Epidermal melanocyte (primary cell): ENCODE data around the gene TBC1D20.
"Not testable (repeated sequence)": the region's sequence is repeated elsewhere in the genome, so short reads cannot be mapped to it uniquely, and the experiment has no call there.

Experiments used
- DNase-seq: peaks from one replicate; pipeline ENCODE4 v3.0.0; 2011; ENCODE audit warnings: low spot score; ENCODE audit not compliant: insufficient read length

Gene TBC1D20

DNA sequence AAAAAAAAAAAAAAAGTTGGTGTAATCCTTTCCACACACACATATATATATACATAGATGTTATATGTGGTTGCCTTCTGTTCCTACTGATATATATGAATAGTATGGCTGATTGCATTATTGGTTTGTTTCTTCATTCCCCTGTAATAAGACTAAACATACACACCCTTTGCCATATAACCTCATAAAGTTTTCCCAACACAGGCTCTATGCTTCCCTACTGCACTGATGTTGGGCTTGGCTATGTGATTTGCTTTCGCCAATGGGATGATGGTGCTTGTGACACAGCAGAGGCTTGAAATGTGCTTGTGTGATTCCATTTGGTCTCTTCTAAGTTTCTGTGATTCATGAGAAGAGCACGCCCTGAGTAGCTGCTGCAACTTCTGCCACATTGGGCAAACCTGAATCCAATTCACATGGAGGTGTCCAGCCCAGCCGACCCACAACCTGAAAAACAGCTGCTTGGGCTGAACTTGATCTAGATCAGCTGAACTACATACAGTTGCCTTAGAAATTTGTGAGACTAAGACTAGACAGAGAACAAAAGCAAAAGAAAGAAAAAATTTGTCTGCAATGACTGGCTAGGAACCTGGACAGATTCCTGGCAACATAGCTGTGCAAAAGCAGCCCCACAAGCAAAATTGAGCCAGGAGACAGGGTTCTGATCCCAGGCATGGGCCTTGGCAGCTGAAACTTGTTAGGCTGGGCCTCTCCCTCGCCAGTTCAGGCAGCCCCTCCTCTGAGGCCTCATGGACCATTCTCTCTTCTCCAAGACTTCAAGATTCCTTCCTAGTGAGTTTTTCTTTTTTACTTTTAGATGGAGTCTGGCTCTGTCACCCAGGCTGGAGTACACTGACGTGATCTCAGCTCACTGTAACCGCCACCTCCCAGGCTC lies 13.4 kb upstream of the TBC1D20 start:
- no peak for DNase-seq

DNA sequence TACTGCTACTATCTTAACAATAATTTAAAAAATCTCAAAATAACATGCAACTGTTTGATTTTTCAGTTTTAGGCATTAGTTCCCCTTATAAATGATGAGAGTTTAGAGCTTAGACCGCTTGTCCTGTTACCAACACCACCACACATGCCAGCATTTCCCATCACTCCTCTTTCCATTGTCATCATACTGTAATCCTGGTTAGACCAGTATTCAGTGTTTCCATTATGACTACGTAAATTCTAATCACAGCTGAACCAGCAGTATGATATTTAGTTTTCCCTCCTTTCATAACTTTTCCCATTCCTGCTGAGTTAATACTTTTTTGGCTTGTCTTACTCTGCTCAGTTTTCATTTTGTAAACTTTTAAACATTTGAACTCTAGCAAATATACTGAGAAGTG lies 12.2 kb upstream of the TBC1D20 start:
- DNase-seq: no peak

DNA sequence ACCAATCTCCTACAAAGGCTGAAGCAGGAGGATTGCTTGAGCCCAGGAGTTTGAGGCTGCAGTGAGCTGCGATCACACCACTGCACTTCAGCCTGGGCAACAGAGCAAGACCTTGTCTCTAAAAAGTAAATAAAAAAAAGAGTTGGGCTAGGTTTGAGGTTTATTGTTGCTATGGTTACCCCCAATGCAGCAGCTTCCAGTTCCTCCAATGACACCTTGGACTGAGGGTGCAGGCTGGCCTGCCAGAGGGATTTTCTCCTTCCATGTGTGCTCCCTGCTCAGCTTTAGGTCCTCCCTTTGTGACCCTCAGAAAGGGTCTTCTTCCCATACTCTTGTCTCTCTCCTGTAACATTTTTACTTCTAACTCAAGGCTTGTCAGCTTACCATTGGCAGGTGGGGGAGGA lies 10.6 kb upstream of the TBC1D20 start:
- DNase-seq: no peak

DNA sequence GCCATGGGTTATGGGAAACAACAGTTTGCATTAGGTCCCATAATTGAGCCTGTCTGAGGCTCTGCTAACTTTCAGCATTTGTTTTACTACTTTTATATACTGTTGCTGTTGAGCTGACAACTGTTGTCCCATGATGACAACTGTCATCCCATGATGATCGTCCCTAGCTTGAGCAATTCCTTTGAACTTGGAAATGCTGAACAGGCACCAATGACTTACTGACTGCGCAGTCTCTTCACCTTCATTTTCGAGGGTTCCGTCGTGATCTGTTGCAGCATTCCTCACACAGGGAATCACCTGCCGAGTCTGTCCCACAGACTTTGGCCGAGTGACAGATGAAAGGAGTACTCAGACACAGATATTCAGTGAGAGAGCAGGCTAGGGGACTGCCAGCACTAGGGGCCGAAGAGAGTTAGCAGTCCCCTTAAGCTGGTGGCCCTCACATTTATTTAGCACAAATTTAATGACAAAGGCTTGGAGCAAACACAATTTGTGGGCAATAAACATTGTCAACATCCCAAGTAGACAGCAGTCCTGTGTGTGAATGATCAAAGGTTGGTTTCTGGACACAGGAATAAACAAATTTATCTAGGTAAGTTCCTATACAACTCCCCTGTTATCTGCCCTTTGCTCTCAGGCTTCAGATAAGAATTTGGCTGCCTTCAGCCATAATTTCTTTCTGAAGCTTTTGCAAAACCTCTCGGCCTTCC lies 10.0 kb upstream of the TBC1D20 start:
- DNase-seq: no peak

- no peak for DNase-seq
Measured at GRCh38 chr20:469746-470490, 7.6 kb upstream of the TBC1D20 start.

DNA sequence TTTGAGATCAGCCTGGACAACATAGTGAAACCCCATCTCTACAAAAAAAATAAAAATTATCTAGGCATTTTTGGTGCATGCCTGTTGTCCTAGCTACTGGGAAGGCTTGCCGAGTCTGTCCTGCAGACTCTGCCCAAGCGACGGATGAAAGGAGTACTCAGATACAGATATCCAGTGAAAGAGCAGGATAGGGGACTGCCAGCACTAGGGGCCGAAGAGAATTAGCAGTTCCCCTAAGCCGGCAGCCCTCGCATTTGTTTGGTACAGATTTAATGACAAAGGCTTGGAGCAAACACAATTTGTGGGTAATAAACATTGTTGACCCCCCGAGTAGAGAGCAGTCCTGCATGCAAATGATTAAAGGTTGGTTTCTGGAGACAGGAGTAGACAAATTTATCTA lies 5.4 kb upstream of the TBC1D20 start:
- DNase-seq: no peak

GRCh38 chr20:461254-462198 lies 807 bp downstream of the TBC1D20 start:
- peak; percentile 53 for DNase-seq

DNA sequence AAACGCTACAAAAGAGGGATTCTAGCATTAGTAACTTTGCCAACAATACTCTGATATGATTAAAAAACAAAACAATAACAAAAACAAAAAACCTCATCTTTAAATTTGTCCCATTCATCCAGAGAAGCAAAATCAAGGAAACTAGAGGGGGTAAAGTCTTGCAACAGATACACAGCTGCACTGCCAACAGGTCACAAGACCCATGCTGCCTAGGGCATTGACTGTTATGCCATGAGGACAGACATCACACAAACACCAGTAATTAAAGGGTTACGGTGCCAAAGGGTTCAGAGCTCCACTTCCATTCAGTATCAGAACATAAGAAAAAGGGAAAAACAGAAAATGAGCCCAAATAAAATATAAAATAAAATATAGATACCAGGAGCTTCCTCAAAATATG lies 1.6 kb downstream of the TBC1D20 start:
- DNase-seq: peak; percentile 79

- DNase-seq: no peak
Measured at GRCh38 chr20:460180-460579, 2.2 kb downstream of the TBC1D20 start.

DNA sequence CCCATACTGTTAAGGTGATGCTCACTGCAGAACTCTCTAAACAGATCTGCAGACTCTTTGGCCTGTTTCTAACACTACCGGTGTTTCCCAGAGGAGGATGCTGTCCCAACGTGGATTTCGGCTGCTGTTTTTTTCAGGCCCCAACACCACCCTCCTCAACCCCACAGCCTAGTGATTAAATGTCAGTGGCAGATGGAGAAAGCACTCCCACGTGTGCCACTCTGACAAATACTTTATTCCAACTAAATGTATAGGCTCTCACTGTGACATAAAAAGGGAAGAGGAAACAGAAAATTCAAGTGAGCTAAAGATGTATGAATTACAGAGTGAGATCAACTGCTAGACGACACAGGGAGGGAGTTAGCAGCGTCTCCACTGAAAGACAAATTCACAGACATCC lies 3.6 kb downstream of the TBC1D20 start:
- no peak for DNase-seq

- no peak for DNase-seq
Measured at GRCh38 chr20:454951-455350, 7.4 kb downstream of the TBC1D20 start.

- not testable (repeated sequence) for DNase-seq
Measured at GRCh38 chr20:452021-452420, 10.3 kb downstream of the TBC1D20 start.

GRCh38 chr20:445514-446336 lies 16.6 kb downstream of the TBC1D20 start:
- DNase-seq: no peak

GRCh38 chr20:444862-445426 lies 17.4 kb downstream of the TBC1D20 start:
- DNase-seq: no peak

- DNase-seq: no peak
Measured at GRCh38 chr20:444117-444516, 18.2 kb downstream of the TBC1D20 start.

- no peak for DNase-seq
Measured at GRCh38 chr20:443223-443775, 19.0 kb downstream of the TBC1D20 start.

DNA sequence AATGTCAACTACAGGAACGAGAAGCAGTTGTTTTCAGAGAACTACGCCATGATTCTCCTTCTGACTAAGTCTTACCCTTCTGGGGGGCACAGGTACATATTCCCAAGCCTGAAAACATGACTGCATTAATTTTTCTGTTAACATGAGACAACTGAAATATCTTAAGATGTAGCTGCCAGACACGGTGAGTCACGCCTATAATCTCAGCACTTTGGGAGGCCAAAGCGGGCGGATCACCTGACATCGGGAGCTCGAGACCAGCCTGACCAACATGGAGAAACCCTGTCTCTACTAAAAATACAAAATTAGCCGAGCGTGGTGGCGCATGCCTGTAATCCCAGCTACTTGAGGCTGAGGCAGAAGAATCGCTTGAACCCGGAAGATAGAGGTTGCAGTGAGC lies 21.7 kb downstream of the TBC1D20 start:
- DNase-seq: no peak

GRCh38 chr20:440148-440547 lies 22.2 kb downstream of the TBC1D20 start:
- no peak for DNase-seq
